Activated T-helper 17 cell treated with anti-CD3 and anti-CD28 coated beads, Interleukin-2, amount 50 U/mL, for 72 hours (primary cell): ENCODE data around the gene NPAT. TPM values are rescaled to one million over a fixed set of nuclear protein-coding genes. Genes with fewer than 3 reads are reported as not detected.
"Not testable (repeated sequence)": the region's sequence is repeated elsewhere in the genome, so short reads cannot be mapped to it uniquely, and the experiment has no call there.

Source experiments
- ATAC-seq: fragments of 150-1000 bp; cut with Tn5 transposase; replicated peaks from 2 replicates; pipeline ENCODE4 v1.10.0; 2021; ENCODE audit warnings: mild to moderate bottlenecking, moderate library complexity
- H3K27ac Mint-ChIP-seq: one replicate; pipeline ENCODE4 v1.8.0; 2022; ENCODE audit warnings: mixed read lengths
- H3K27me3 Mint-ChIP-seq: one replicate; pipeline ENCODE4 v1.8.0; 2022; ENCODE audit warnings: mixed read lengths
- H3K36me3 Mint-ChIP-seq: one replicate; pipeline ENCODE4 v1.8.0; 2022; ENCODE audit warnings: low read depth, mild to moderate bottlenecking, mixed read lengths
- H3K4me1 Mint-ChIP-seq: one replicate; pipeline ENCODE4 v1.8.0; 2022; ENCODE audit warnings: mixed read lengths
- H3K4me3 Mint-ChIP-seq: one replicate; pipeline ENCODE4 v1.8.0; 2022; ENCODE audit warnings: mild to moderate bottlenecking, mixed read lengths
- H3K9me3 Mint-ChIP-seq: one replicate; pipeline ENCODE4 v1.8.0; 2022; ENCODE audit warnings: mixed read lengths
- total RNA-seq, 2 donors: library from RNA; stranded (reverse); gene quantifications; one replicate each; pipeline ENCODE4 v1.2.3, GENCODE V29; 2022

NPAT gene
- total RNA-seq, 2 donors from 2014 or later: 34.0 to 44.5 TPM

GRCh38 chr11:108154591-108154990 is 67.8 kb downstream of the NPAT start:
- Mint-ChIP-seq H3K4me3 (no peak overlapping the region), H3K9me3 (no peaks in the 10 kb centered on the region), H3K27ac (no peak overlapping the region), H3K27me3 (no peaks in the 10 kb centered on the region), H3K36me3 (no peaks in the 10 kb centered on the region), H3K4me1 (no peaks in the 10 kb centered on the region)
- ATAC-seq: no peak

GRCh38 chr11:108148556-108148955 is 73.9 kb downstream of the NPAT start:
- ATAC-seq: no peak
- Mint-ChIP-seq H3K4me3 (no peak overlapping the region), H3K27ac (peak overlapping the region; percentile 83), H3K27me3 (no peaks in the 10 kb centered on the region), H3K9me3 (no peaks in the 10 kb centered on the region), H3K4me1 (peaks cover 16% of the 10 kb centered on the region), H3K36me3 (no peaks in the 10 kb centered on the region)

- Mint-ChIP-seq H3K36me3 (no peaks in the 10 kb centered on the region), H3K27me3 (no peaks in the 10 kb centered on the region), H3K4me3 (no peak overlapping the region), H3K27ac (peak overlapping the region; percentile 53), H3K4me1 (peaks cover 16% of the 10 kb centered on the region), H3K9me3 (no peaks in the 10 kb centered on the region)
- ATAC-seq: no peak
Measured at GRCh38 chr11:108147150-108147549, 75.3 kb downstream of the NPAT start.

GRCh38 chr11:108144615-108145014 is 77.8 kb downstream of the NPAT start:
- H3K36me3 Mint-ChIP-seq: no peaks in the 10 kb centered on the region
- peak; percentile 58 for ATAC-seq

GRCh38 chr11:108142304-108142703 is 80.1 kb downstream of the NPAT start:
- Mint-ChIP-seq H3K4me3 (no peak overlapping the region), H3K27ac (no peak overlapping the region), H3K27me3 (no peaks in the 10 kb centered on the region), H3K9me3 (no peaks in the 10 kb centered on the region), H3K36me3 (peaks cover 3% of the 10 kb centered on the region), H3K4me1 (peaks cover 23% of the 10 kb centered on the region)
- ATAC-seq: no peak

More at GRCh38 chr11:108144615-108145014, 77.8 kb downstream of the NPAT start:
- Mint-ChIP-seq H3K9me3 (no peaks in the 10 kb centered on the region), H3K27me3 (no peaks in the 10 kb centered on the region), H3K4me3 (peak overlapping the region; percentile 8), H3K4me1 (peaks cover 20% of the 10 kb centered on the region), H3K27ac (peak overlapping the region; percentile 78)

GRCh38 chr11:108137212-108137611 is 85.2 kb downstream of the NPAT start:
- H3K36me3 Mint-ChIP-seq: peaks cover 54% of the 10 kb centered on the region

GRCh38 chr11:108135845-108136544 is 86.4 kb downstream of the NPAT start:
- peaks cover 19% of the 10 kb centered on the region for H3K4me1 Mint-ChIP-seq
- ATAC-seq: peak; percentile 68
- H3K27ac Mint-ChIP-seq: peak overlapping the region; percentile 62
- H3K9me3 Mint-ChIP-seq: no peaks in the 10 kb centered on the region
- H3K4me3 Mint-ChIP-seq: no peak overlapping the region
- H3K36me3 Mint-ChIP-seq: peaks cover 58% of the 10 kb centered on the region
- no peaks in the 10 kb centered on the region for H3K27me3 Mint-ChIP-seq

More at GRCh38 chr11:108137212-108137611, 85.2 kb downstream of the NPAT start:
- ATAC-seq: peak; percentile 71
- Mint-ChIP-seq H3K27me3 (no peaks in the 10 kb centered on the region), H3K4me1 (peaks cover 19% of the 10 kb centered on the region), H3K9me3 (no peaks in the 10 kb centered on the region), H3K4me3 (peak overlapping the region; percentile 3), H3K27ac (peak overlapping the region; percentile 45)

- not testable (repeated sequence) for ATAC-seq, H3K4me3 Mint-ChIP-seq, H3K9me3 Mint-ChIP-seq, H3K27me3 Mint-ChIP-seq, H3K27ac Mint-ChIP-seq
- H3K4me1 Mint-ChIP-seq: peaks cover 11% of the 10 kb centered on the region
- peaks cover 87% of the 10 kb centered on the region for H3K36me3 Mint-ChIP-seq
Measured at GRCh38 chr11:108132993-108133538, 89.4 kb downstream of the NPAT start.

- Mint-ChIP-seq H3K36me3 (peaks cover 87% of the 10 kb centered on the region), H3K9me3 (no peaks in the 10 kb centered on the region), H3K4me1 (peaks cover 5% of the 10 kb centered on the region), H3K27me3 (no peaks in the 10 kb centered on the region), H3K4me3 (no peak overlapping the region), H3K27ac (peak overlapping the region; percentile 62)
- no peak for ATAC-seq
Measured at GRCh38 chr11:108131993-108132392, 90.4 kb downstream of the NPAT start.

GRCh38 chr11:108128772-108129171 is 93.7 kb downstream of the NPAT start:
- Mint-ChIP-seq H3K9me3 (no peaks in the 10 kb centered on the region), H3K4me3 (no peak overlapping the region), H3K27me3 (no peaks in the 10 kb centered on the region), H3K27ac (peak overlapping the region; percentile 38), H3K36me3 (peaks cover 75% of the 10 kb centered on the region), H3K4me1 (peaks cover 26% of the 10 kb centered on the region)
- ATAC-seq: no peak

- Mint-ChIP-seq H3K9me3 (no peaks in the 10 kb centered on the region), H3K4me1 (peaks cover 43% of the 10 kb centered on the region), H3K4me3 (peak overlapping the region; percentile 90), H3K27me3 (no peaks in the 10 kb centered on the region), H3K36me3 (peaks cover 47% of the 10 kb centered on the region), H3K27ac (peak overlapping the region; percentile 65)
- ATAC-seq: no peak
Measured at GRCh38 chr11:108125096-108125495, 97.3 kb downstream of the NPAT start.

GRCh38 chr11:108122166-108122628 is 100.2 kb downstream of the NPAT start:
- Mint-ChIP-seq H3K4me1 (peaks cover 43% of the 10 kb centered on the region), H3K4me3 (peak overlapping the region; percentile 90), H3K36me3 (peaks cover 20% of the 10 kb centered on the region), H3K27me3 (no peaks in the 10 kb centered on the region), H3K9me3 (no peaks in the 10 kb centered on the region), H3K27ac (peak overlapping the region; percentile 81)
- ATAC-seq: no peak

- Mint-ChIP-seq H3K4me1 (peaks cover 40% of the 10 kb centered on the region), H3K27me3 (no peaks in the 10 kb centered on the region), H3K4me3 (peak within 1 kb of the TSS; percentile 90), H3K36me3 (peaks cover 18% of the 10 kb centered on the region), H3K9me3 (no peaks in the 10 kb centered on the region), H3K27ac (peak within 1 kb of the TSS; percentile 81)
- ATAC-seq: peak; percentile 97
Measured at GRCh38 chr11:108121274-108122155, 100.9 kb downstream of the NPAT start, which contains the start of gene ACAT1. TSS of gene ACAT1 (plus strand) at chr11:108121567. CDS start at chr11:108121607, 40 bp downstream.

GRCh38 chr11:108120936-108121273 is 101.5 kb downstream of the NPAT start:
- H3K27ac Mint-ChIP-seq: peak overlapping the region; percentile 81
- peak; percentile 16 for ATAC-seq
- H3K27me3 Mint-ChIP-seq, H3K9me3 Mint-ChIP-seq: not testable (repeated sequence)
- peaks cover 35% of the 10 kb centered on the region for H3K4me1 Mint-ChIP-seq
- H3K4me3 Mint-ChIP-seq: peak overlapping the region; percentile 90
- H3K36me3 Mint-ChIP-seq: peaks cover 12% of the 10 kb centered on the region
